Measurements from ENCODE around the gene INSYN1. TPM values are rescaled to one million over a fixed set of nuclear protein-coding genes. Genes with fewer than 3 reads are reported as not detected.

INSYN1 gene
- total and polyA plus RNA-seq, 7 donors = 0.60 to 10.0 (median 3.6) TPM

DNA sequence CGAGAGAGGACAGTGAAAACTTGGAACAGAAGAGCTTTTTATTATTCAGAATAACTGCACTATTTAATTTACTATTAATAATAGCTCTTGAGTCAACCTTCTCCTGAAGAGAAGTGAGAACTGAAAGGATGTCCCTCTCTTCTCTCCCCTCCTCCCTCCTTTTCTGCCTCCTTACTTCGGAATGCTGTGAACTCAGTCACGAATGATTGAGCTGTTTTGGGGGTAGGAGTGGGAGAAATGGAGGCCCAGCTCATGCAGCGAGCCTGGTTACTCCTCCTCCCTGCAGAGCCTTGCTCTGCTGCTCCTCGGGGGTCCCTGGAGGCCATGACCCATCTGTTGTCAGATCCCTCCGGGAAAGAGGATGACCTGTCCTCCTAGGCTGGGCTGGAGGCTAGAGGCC is 20.3 kb upstream of the INSYN1 start:
- H3K4me1 ChIP-seq = peaks cover 0 to 12% (median 8%) of the 10 kb centered on the region in 4 donors
- H3K36me3 ChIP-seq = no peaks in the 10 kb centered on the region
- no peak for DNase-seq
- H3K4me3 ChIP-seq = no peak overlapping the region
- no peak for TF ChIP-seq POLR2A (IDR thresholded peaks at IDR 0.05)
- TF ChIP-seq, protein P1, sequence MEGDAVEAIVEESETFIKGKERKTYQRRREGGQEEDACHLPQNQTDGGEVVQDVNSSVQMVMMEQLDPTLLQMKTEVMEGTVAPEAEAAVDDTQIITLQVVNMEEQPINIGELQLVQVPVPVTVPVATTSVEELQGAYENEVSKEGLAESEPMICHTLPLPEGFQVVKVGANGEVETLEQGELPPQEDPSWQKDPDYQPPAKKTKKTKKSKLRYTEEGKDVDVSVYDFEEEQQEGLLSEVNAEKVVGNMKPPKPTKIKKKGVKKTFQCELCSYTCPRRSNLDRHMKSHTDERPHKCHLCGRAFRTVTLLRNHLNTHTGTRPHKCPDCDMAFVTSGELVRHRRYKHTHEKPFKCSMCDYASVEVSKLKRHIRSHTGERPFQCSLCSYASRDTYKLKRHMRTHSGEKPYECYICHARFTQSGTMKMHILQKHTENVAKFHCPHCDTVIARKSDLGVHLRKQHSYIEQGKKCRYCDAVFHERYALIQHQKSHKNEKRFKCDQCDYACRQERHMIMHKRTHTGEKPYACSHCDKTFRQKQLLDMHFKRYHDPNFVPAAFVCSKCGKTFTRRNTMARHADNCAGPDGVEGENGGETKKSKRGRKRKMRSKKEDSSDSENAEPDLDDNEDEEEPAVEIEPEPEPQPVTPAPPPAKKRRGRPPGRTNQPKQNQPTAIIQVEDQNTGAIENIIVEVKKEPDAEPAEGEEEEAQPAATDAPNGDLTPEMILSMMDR (IDR thresholded peaks at IDR 0.05) = no peak
- no peaks in the 10 kb centered on the region for H3K27me3 ChIP-seq
- no peaks in the 10 kb centered on the region for H3K9me3 ChIP-seq
- 62 to 64% methylated on average over 6 of the region's 6 CpGs for WGBS, 2 donors
- intact Hi-C loops (cut with DNase I) = no loop called here
- no peak overlapping the region for H3K27ac ChIP-seq

DNA sequence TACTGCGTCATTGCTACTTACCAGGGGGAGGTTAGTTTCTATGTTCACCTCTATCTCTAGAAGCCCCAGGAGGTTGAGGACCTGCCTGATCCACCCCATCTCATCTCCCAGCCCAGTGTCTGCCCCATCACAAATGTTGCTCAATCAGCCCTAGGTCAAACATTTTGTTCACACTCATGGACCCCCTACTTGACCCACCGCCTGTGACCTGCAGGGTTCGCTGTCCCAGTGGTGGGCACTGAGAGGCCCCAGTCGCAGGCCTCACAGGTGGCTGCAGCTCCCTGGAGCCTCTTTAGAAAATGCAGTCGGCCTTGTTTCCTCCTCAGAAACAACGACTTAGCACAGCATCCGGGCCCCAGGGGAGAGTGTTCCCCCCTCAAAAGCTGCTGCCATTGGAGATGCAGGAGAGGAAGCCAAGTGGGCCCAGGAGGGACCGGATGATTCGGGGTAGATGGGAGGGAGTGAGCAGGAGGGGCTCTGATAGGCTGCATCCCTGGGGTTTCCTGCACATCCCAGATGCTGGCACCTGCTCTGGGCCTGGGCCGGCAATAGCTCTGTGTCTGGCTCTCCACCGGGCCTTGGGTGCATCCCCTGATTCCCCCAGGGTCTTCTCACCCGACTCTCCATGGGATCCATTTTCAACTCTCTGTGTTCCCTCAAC is 18.4 kb upstream of the INSYN1 start:
- Histone ChIP-seq H3K27ac (no peak overlapping the region), H3K36me3 (no peaks in the 10 kb centered on the region), H3K9me3 (no peaks in the 10 kb centered on the region), H3K4me3 (no peak overlapping the region), H3K4me1 (peaks cover 0 to 12% (median 8%) of the 10 kb centered on the region in 4 donors), H3K27me3 (no peaks in the 10 kb centered on the region)
- TF ChIP-seq EP300 (IDR thresholded peaks at IDR 0.05) (no peak), POLR2AphosphoS5 (IDR thresholded peaks at IDR 0.05) (no peak), POLR2A (IDR thresholded peaks at IDR 0.05) (no peak)
- TF ChIP-seq, protein P1 (IDR thresholded peaks at IDR 0.05) = no peak
- 67 to 77% methylated on average over 12 of the region's 12 CpGs for WGBS, 2 donors
- DNase-seq = no peak
- intact Hi-C loops (cut with DNase I) = no loop called here

DNA sequence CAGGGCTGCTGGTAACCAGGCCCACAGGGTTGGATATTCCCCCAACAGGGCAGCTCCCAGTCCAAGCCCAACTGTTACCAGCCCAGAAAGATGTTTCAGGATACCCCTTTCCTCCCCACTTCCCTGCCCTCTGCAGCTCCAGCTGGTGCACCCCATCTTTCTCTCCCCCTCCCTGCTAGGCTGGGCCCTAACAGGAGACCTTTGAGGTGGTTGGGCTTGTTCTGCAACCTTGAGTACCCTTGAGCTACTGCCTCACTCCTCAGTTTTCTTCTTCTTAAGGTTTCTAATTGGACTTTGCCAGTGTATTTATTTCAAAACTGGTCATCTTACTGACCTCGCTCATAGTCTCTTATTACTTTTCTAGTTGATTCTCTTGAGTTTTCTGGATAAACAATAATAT is 16.9 kb upstream of the INSYN1 start:
- no peak for TF ChIP-seq EP300 (IDR thresholded peaks at IDR 0.05)
- no peak for TF ChIP-seq POLR2AphosphoS5 (IDR thresholded peaks at IDR 0.05)
- TF ChIP-seq, protein P1 (IDR thresholded peaks at IDR 0.05) = no peak
- TF ChIP-seq POLR2A (IDR thresholded peaks at IDR 0.05) = no peak
- DNase-seq = no peak
- WGBS, 2 donors = 76 to 83% methylated on average over 1 of the region's 1 CpG

DNA sequence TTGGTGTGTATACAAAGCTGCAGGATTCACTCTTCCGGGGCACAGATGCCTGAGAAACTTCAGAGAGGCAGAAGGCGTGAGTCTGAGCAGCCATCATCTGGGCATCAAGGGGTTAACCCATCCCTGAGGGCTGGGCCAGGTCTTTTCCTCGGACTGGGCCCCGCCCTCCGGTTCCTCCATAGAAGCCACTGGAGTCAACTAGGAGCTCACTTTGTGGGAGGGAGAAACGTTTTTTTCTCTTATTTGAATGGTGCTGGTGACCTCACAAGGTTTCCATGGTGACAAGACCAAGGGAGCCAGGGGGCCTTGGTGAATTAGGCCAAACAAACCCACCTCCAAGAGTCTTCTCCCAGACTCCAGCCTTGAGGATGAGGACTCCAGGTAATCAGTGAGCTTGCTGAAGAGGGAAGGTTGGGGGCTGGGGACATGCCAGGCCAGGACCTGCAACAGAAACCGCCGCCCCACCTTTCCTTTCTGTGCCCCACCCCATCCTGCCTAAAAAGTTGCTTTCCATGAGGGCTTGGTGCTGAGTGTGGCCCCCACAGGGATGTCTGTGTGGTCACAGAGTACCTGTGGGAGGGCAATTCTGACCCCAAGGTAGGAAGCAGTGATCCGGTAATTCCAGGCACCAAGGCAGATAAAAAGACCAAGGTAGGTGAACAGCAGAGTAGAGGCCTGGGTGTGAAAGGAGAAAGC is 14.8 kb upstream of the INSYN1 start:
- no peaks in the 10 kb centered on the region for H3K27me3 ChIP-seq
- TF ChIP-seq, protein P1 (IDR thresholded peaks at IDR 0.05) = no peak
- no peak for TF ChIP-seq POLR2AphosphoS5 (IDR thresholded peaks at IDR 0.05)
- H3K27ac ChIP-seq = no peak overlapping the region
- no peak for DNase-seq
- H3K4me3 ChIP-seq = no peak overlapping the region
- no peaks in the 10 kb centered on the region for H3K9me3 ChIP-seq
- H3K36me3 ChIP-seq = no peaks in the 10 kb centered on the region
- intact Hi-C loops (cut with DNase I) = no loop called here
- 48 to 52% methylated on average over 9 of the region's 9 CpGs for WGBS, 2 donors
- peaks cover 0 to 6% (median 0%) of the 10 kb centered on the region in 4 donors for H3K4me1 ChIP-seq

More for the DNA sequence above, 16.9 kb upstream of the INSYN1 start:
- no peaks in the 10 kb centered on the region for H3K9me3 ChIP-seq
- intact Hi-C loops (cut with DNase I) = no loop called here
- H3K4me3 ChIP-seq = no peak overlapping the region
- H3K36me3 ChIP-seq = no peaks in the 10 kb centered on the region
- H3K4me1 ChIP-seq = peaks cover 0 to 9% (median 6%) of the 10 kb centered on the region in 4 donors
- no peak overlapping the region for H3K27ac ChIP-seq
- H3K27me3 ChIP-seq = no peaks in the 10 kb centered on the region

Data from sigmoid colon (tissue), 7 donors.